ENCODE results near the gene WDR59. TPM values are rescaled to one million over a fixed set of nuclear protein-coding genes. Genes with fewer than 3 reads are reported as not detected.

WDR59 gene
- total and polyA plus RNA-seq, 2 experiments from 2014 or later, result 38.7 to 54.5 TPM

GRCh38 chr16:74850027-74850426, 134.9 kb downstream of the WDR59 start:
- no peak for TF ChIP-seq JUNB (IDR thresholded peaks at IDR 0.05; ENCODE audit: unreplicated experiment)
- no peak for TF ChIP-seq NANOG (IDR thresholded peaks at IDR 0.05; ENCODE audit: borderline replicate concordance)
- no peak for TF ChIP-seq ZNF114 (CRISPR knock-in tag; IDR thresholded peaks at IDR 0.05)
- no peak for TF ChIP-seq CREB1 (CRISPR knock-in tag; IDR thresholded peaks at IDR 0.05; ENCODE audit: low read depth)
- TF ChIP-seq EZH2phosphoT487 (IDR thresholded peaks at IDR 0.05; ENCODE audit: unreplicated experiment), result no peak
- no peak for TF ChIP-seq EZH2 (IDR thresholded peaks at IDR 0.05; ENCODE audit: low read depth, unreplicated experiment)
- TF ChIP-seq ZNF462 (CRISPR knock-in tag; IDR thresholded peaks at IDR 0.05), result no peak
- no peak for TF ChIP-seq ETS1 (IDR thresholded peaks at IDR 0.05)
- no peak for TF ChIP-seq POLR2AphosphoS5 (IDR thresholded peaks at IDR 0.05; ENCODE audit: low read depth)
- TF ChIP-seq, protein P1, sequence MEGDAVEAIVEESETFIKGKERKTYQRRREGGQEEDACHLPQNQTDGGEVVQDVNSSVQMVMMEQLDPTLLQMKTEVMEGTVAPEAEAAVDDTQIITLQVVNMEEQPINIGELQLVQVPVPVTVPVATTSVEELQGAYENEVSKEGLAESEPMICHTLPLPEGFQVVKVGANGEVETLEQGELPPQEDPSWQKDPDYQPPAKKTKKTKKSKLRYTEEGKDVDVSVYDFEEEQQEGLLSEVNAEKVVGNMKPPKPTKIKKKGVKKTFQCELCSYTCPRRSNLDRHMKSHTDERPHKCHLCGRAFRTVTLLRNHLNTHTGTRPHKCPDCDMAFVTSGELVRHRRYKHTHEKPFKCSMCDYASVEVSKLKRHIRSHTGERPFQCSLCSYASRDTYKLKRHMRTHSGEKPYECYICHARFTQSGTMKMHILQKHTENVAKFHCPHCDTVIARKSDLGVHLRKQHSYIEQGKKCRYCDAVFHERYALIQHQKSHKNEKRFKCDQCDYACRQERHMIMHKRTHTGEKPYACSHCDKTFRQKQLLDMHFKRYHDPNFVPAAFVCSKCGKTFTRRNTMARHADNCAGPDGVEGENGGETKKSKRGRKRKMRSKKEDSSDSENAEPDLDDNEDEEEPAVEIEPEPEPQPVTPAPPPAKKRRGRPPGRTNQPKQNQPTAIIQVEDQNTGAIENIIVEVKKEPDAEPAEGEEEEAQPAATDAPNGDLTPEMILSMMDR (conservative IDR thresholded peaks at IDR 0.05; ENCODE audit: low read depth in 2 of 2), result no peak
- no peak for TF ChIP-seq STAT1 (IDR thresholded peaks at IDR 0.05; ENCODE audit: unreplicated experiment)
- no peak for TF ChIP-seq ZNF331 (CRISPR knock-in tag; IDR thresholded peaks at IDR 0.05; ENCODE audit: low read depth)
- TF ChIP-seq, protein P2, sequence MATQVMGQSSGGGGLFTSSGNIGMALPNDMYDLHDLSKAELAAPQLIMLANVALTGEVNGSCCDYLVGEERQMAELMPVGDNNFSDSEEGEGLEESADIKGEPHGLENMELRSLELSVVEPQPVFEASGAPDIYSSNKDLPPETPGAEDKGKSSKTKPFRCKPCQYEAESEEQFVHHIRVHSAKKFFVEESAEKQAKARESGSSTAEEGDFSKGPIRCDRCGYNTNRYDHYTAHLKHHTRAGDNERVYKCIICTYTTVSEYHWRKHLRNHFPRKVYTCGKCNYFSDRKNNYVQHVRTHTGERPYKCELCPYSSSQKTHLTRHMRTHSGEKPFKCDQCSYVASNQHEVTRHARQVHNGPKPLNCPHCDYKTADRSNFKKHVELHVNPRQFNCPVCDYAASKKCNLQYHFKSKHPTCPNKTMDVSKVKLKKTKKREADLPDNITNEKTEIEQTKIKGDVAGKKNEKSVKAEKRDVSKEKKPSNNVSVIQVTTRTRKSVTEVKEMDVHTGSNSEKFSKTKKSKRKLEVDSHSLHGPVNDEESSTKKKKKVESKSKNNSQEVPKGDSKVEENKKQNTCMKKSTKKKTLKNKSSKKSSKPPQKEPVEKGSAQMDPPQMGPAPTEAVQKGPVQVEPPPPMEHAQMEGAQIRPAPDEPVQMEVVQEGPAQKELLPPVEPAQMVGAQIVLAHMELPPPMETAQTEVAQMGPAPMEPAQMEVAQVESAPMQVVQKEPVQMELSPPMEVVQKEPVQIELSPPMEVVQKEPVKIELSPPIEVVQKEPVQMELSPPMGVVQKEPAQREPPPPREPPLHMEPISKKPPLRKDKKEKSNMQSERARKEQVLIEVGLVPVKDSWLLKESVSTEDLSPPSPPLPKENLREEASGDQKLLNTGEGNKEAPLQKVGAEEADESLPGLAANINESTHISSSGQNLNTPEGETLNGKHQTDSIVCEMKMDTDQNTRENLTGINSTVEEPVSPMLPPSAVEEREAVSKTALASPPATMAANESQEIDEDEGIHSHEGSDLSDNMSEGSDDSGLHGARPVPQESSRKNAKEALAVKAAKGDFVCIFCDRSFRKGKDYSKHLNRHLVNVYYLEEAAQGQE (IDR thresholded peaks at IDR 0.05; ENCODE audit: unreplicated experiment), result no peak
- no peaks in the 10 kb centered on the region for H3K79me2 ChIP-seq (replicated peaks; ENCODE audit: insufficient read depth)

More at GRCh38 chr16:74850027-74850426, 134.9 kb downstream of the WDR59 start:
- Histone ChIP-seq H2AFZ (no peak overlapping the region), H3K4me1 (ENCODE audit: insufficient read depth) (no peaks in the 10 kb centered on the region), H3K36me3 (ENCODE audit: insufficient read depth) (no peaks in the 10 kb centered on the region), H4K20me1 (replicated peaks; ENCODE audit: insufficient read depth) (no peaks in the 10 kb centered on the region), H3K27ac (ENCODE audit: low read depth) (no peak overlapping the region), H3K9me2 (ENCODE audit: insufficient read depth) (no peaks in the 10 kb centered on the region), H3F3A (replicated peaks; ENCODE audit: low read depth) (no peaks in the 10 kb centered on the region), H3K4me3 (no peak overlapping the region), H3K27me3 (ENCODE audit: insufficient read depth) (no peaks in the 10 kb centered on the region), H3K4me2 (no peak overlapping the region)
- no peak for ATAC-seq
- Mint-ChIP-seq H3K27ac (no peak overlapping the region), H3K36me3 (ENCODE audit: low read depth) (no peaks in the 10 kb centered on the region), H3K9me3 (no peaks in the 10 kb centered on the region), H3K27me3 (ENCODE audit: insufficient read depth, low read depth, poor library complexity) (peaks cover 2% of the 10 kb centered on the region), H3K4me3 (no peak overlapping the region), H3K4me1 (peaks cover 12% of the 10 kb centered on the region; the same call in 2 of the 3 replicates)
- DNase-seq (ENCODE audit: low spot score), result no peak
